Head of caudate nucleus (tissue), 42 donors: ENCODE data around the gene IL1RAPL2.
A peak's percentile ranks its signal among the peaks of the same experiment; 100 is the strongest.
"Not testable (repeated sequence)": the region's sequence is repeated elsewhere in the genome, so short reads cannot be mapped to it uniquely, and the experiment has no call there.

Experiments
- DNase-seq, 42 donors: peaks; one replicate each; pipeline versions ENCODE4 v3.0.0 to v3.0.0-alpha.2; 2020 to 2021; ENCODE audit warnings: mixed read lengths in 7 of 42
- intact Hi-C: fragments of 100-400 bp; cut with DNase I; formaldehyde crosslinking; loops from one replicate; pipeline ENCODE4 v1.15.0; 2022

IL1RAPL2 gene

GRCh38 chrX:105115596-105116320 is 549.8 kb downstream of the IL1RAPL2 start:
- intact Hi-C loops, DNase-seq: not testable (repeated sequence)

- intact Hi-C loops = no loop called here
- no peak for DNase-seq
Observed at GRCh38 chrX:105116486-105116885, 550.5 kb downstream of the IL1RAPL2 start.

- no peak for DNase-seq
Observed at GRCh38 chrX:105117621-105118020, 551.6 kb downstream of the IL1RAPL2 start.

GRCh38 chrX:105120463-105120862 is 554.5 kb downstream of the IL1RAPL2 start:
- no peak for DNase-seq
- intact Hi-C loops = no loop called here

More at GRCh38 chrX:105117621-105118020, 551.6 kb downstream of the IL1RAPL2 start:
- intact Hi-C loops = no loop called here

GRCh38 chrX:105121186-105121585 is 555.2 kb downstream of the IL1RAPL2 start:
- intact Hi-C loops = no loop called here
- no peak for DNase-seq

GRCh38 chrX:105126201-105126600 is 560.2 kb downstream of the IL1RAPL2 start:
- DNase-seq = no peak
- intact Hi-C loops = no loop called here

GRCh38 chrX:105134273-105134672 is 568.3 kb downstream of the IL1RAPL2 start:
- intact Hi-C loops = no loop called here
- DNase-seq = no peak

- DNase-seq = no peak
- intact Hi-C loops = no loop called here
Observed at GRCh38 chrX:105136786-105137185, 570.8 kb downstream of the IL1RAPL2 start.

- intact Hi-C loops = no loop called here
- DNase-seq = no peak
Observed at GRCh38 chrX:105150036-105150435, 584.0 kb downstream of the IL1RAPL2 start.

GRCh38 chrX:105150557-105150956 is 584.6 kb downstream of the IL1RAPL2 start:
- DNase-seq = no peak
- intact Hi-C loops = no loop called here

- no peak for DNase-seq
- intact Hi-C loops = no loop called here
Observed at GRCh38 chrX:105167233-105167632, 601.2 kb downstream of the IL1RAPL2 start.

- no peak for DNase-seq
- intact Hi-C loops = no loop called here
Observed at GRCh38 chrX:105168577-105168976, 602.6 kb downstream of the IL1RAPL2 start.

- intact Hi-C loops = no loop called here
- DNase-seq = no peak
Observed at GRCh38 chrX:105173071-105173470, 607.1 kb downstream of the IL1RAPL2 start.

GRCh38 chrX:105179644-105180043 is 613.6 kb downstream of the IL1RAPL2 start:
- DNase-seq = no peak
- intact Hi-C loops = no loop called here

- intact Hi-C loops = no loop called here
- DNase-seq = no peak
Observed at GRCh38 chrX:105189093-105189492, 623.1 kb downstream of the IL1RAPL2 start.

GRCh38 chrX:105190252-105190853 is 624.4 kb downstream of the IL1RAPL2 start:
- peak in 25 of 42 donors; percentile 1 to 61 (median 29) for DNase-seq
- intact Hi-C loops = no loop called here

- intact Hi-C loops = no loop called here
- DNase-seq = peak in 15 of 42 donors; percentile 3 to 41 (median 11)
Observed at GRCh38 chrX:105191878-105192277, 625.9 kb downstream of the IL1RAPL2 start.

- intact Hi-C loops = no loop called here
- DNase-seq = no peak
Observed at GRCh38 chrX:105209406-105209805, 643.4 kb downstream of the IL1RAPL2 start.

- no peak for DNase-seq
- intact Hi-C loops = no loop called here
Observed at GRCh38 chrX:105210258-105210657, 644.3 kb downstream of the IL1RAPL2 start.

GRCh38 chrX:105211066-105211575 is 645.1 kb downstream of the IL1RAPL2 start:
- DNase-seq = no peak
- intact Hi-C loops = no loop called here
